PC-9 (cell line): ENCODE data around the gene CCDC124. TPM values are rescaled to one million over a fixed set of nuclear protein-coding genes. Genes with fewer than 3 reads are reported as not detected.

Experiments used
- BruUV-seq: library from RNA; stranded (reverse); fragments of 400-500 nt; replicated peaks from 2 replicates; lab custom pipeline; 2021; lab: Mats Ljungman, UMichigan
- CTCF ChIA-PET: fragments of 300-600 bp; sonication (Branson Sonifier 250); formaldehyde crosslinking; loops from one replicate; lab custom pipeline; 2022; ENCODE audit warnings: antibody characterized with exemption; lab: Charles Lee
- POLR2A ChIA-PET: fragments of 300-600 bp; sonication (Branson Sonifier 250); formaldehyde crosslinking; loops from one replicate; lab custom pipeline; 2022; ENCODE audit warnings: antibody characterized with exemption; ENCODE audit not compliant: unreplicated experiment; lab: Charles Lee
- DNase-seq, 2 experiments: peaks; one replicate each; pipeline versions ENCODE4 v3.0.0 to v3.0.0-alpha.2; 2015 to 2022; ENCODE audit warnings: mixed read lengths in 1 of 2
- H2AFZ ChIP-seq: fragments of 200-600 bp; sonication (generic); 2 replicates; pipeline ENCODE4 v1.8.1; 2017; ENCODE audit warnings: antibody characterized with exemption
- H3F3A ChIP-seq: fragments of 200-600 bp; sonication (generic); 2 replicates; pipeline ENCODE4 v1.8.1; 2017; ENCODE audit warnings: antibody characterized with exemption, mild to moderate bottlenecking, low read depth; ENCODE audit not compliant: insufficient read depth
- H3K27ac ChIP-seq: fragments of 200-600 bp; sonication (generic); 2 replicates; pipeline ENCODE4 v1.6.1; 2016; ENCODE audit warnings: mixed run types
- H3K27me3 ChIP-seq: fragments of 200-600 bp; sonication (generic); 2 replicates; pipeline ENCODE4 v1.6.1; 2016; ENCODE audit warnings: low read depth, mixed run types; ENCODE audit not compliant: insufficient read depth
- H3K36me3 ChIP-seq: fragments of 200-600 bp; sonication (generic); 2 replicates; pipeline ENCODE4 v1.6.1; 2016; ENCODE audit warnings: low read depth, mixed run types
- H3K4me1 ChIP-seq: fragments of 200-600 bp; sonication (generic); replicated peaks from 2 replicates; pipeline ENCODE4 v1.6.1; 2016; ENCODE audit warnings: mixed run types; ENCODE audit not compliant: insufficient read depth
- H3K4me2 ChIP-seq: fragments of 200-600 bp; sonication (generic); 2 replicates; pipeline ENCODE4 v1.6.1; 2017; ENCODE audit warnings: mixed run types
- H3K4me3 ChIP-seq: fragments of 200-600 bp; sonication (generic); 2 replicates; pipeline ENCODE4 v1.6.1; 2016; ENCODE audit warnings: mixed run types
- H3K79me2 ChIP-seq: fragments of 200-600 bp; sonication (generic); 2 replicates; pipeline ENCODE4 v1.6.1; 2017; ENCODE audit warnings: low read depth, mixed run types
- H3K9me2 ChIP-seq: fragments of 200-600 bp; sonication (generic); 2 replicates; pipeline ENCODE4 v1.8.1; 2017; ENCODE audit warnings: mild to moderate bottlenecking; ENCODE audit not compliant: insufficient read depth
- H3K9me3 ChIP-seq: fragments of 200-600 bp; sonication (generic); 2 replicates; pipeline ENCODE4 v1.8.1; 2016; ENCODE audit warnings: low read depth; ENCODE audit not compliant: insufficient read depth
- H4K20me1 ChIP-seq: fragments of 200-600 bp; sonication (generic); 2 replicates; pipeline ENCODE4 v1.8.1; 2017; ENCODE audit not compliant: insufficient read depth
- EZH2 ChIP-seq: fragments of 200-600 bp; sonication (generic); IDR thresholded peaks from 2 replicates; pipeline ENCODE4 v1.8.0; 2017; ENCODE audit warnings: antibody characterized with exemption, low read depth
- intact Hi-C: fragments of 100-400 bp; cut with micrococcal nuclease; formaldehyde crosslinking; loops from one replicate; pipeline ENCODE4 v1.10.0; 2022; ENCODE audit not compliant: unreplicated experiment
- total RNA-seq: library from RNA; stranded (reverse); gene quantifications from 2 replicates; pipeline ENCODE4 v1.2.3, GENCODE V29; 2021
- TF ChIP-seq, protein P1 (sequence below): fragments of 200-600 bp; sonication (generic); conservative IDR thresholded peaks from 2 replicates; pipeline ENCODE4 v1.6.1; 2017; ENCODE audit warnings: mixed run types, antibody characterized with exemption, mild to moderate bottlenecking, moderate library complexity

CCDC124 gene
- total RNA-seq, 1 experiment from 2014 or later = 118 TPM

DNA sequence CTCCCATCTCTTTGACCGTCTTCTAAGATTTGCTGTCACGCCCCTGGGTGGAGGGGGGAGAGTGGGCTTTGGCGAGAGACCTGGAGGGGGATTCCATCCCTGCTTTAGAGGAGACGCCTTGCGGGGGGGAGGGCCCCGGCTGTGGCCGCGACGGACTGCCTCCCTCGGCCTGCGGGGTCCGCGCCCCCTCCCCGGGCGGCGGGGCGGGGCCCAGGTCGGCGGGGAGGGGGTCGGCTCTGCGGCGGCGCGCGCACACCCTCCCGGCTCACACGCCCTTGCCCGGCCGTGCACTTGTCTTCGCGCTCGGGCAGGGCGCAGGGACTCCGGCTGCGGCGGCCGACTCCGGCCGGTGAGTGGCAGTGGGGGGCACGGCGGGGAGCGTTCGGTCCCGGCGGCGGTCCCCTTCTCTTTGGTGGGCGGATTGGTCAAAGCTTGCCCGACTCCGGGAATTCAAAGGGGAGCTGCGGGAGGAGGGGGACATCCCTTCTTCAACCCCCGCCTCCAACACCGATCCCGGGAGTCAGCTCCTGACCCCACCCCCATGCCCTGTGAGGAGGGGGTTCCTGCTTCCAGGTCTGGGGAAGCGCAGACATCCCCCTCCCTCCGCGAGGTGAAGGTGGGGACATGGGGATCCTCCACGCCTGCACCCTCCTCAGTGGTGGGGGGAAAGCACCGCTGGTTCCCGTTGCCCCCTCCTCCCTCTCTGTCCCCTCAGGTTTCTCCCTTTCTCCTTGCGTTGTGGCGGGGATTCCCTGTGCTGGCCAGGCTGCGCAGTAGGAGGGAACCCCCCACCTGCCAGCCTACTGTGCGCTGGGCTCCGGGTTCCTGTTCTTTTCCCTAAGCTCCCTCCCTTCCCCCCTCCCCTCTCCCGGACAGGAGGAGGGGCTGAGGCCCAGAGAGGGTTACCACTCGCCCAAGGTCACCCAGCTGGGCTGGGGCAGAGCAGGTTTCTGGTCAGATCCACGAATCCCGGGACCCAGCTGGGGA lies 19.5 kb downstream of the CCDC124 start:
- H3K79me2 ChIP-seq = no peaks in the 10 kb centered on the region
- TF ChIP-seq EZH2 = peak; percentile 95; the same call in 1 of the 2 replicates
- TF ChIP-seq, protein P1, sequence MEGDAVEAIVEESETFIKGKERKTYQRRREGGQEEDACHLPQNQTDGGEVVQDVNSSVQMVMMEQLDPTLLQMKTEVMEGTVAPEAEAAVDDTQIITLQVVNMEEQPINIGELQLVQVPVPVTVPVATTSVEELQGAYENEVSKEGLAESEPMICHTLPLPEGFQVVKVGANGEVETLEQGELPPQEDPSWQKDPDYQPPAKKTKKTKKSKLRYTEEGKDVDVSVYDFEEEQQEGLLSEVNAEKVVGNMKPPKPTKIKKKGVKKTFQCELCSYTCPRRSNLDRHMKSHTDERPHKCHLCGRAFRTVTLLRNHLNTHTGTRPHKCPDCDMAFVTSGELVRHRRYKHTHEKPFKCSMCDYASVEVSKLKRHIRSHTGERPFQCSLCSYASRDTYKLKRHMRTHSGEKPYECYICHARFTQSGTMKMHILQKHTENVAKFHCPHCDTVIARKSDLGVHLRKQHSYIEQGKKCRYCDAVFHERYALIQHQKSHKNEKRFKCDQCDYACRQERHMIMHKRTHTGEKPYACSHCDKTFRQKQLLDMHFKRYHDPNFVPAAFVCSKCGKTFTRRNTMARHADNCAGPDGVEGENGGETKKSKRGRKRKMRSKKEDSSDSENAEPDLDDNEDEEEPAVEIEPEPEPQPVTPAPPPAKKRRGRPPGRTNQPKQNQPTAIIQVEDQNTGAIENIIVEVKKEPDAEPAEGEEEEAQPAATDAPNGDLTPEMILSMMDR = no peak
- intact Hi-C loops = no loop called here
- CTCF ChIA-PET = no interaction called here
- H3K4me1 ChIP-seq = peaks cover 23% of the 10 kb centered on the region
- H3K27ac ChIP-seq = no peak overlapping the region
- H2AFZ ChIP-seq = no peak overlapping the region
- POLR2A ChIA-PET = no interaction called here
- H3F3A ChIP-seq = peaks cover 27% of the 10 kb centered on the region
- no peak overlapping the region for H3K4me3 ChIP-seq
- no peak for DNase-seq
- H3K9me2 ChIP-seq = no peaks in the 10 kb centered on the region
- H3K4me2 ChIP-seq = peak overlapping the region; percentile 63
- no TSS peak for BruUV-seq
- H3K27me3 ChIP-seq = peaks cover 76% of the 10 kb centered on the region
- no peaks in the 10 kb centered on the region for H3K9me3 ChIP-seq
- H3K36me3 ChIP-seq = no peaks in the 10 kb centered on the region
- H4K20me1 ChIP-seq = no peaks in the 10 kb centered on the region; the same call in 1 of the 2 replicates

DNA sequence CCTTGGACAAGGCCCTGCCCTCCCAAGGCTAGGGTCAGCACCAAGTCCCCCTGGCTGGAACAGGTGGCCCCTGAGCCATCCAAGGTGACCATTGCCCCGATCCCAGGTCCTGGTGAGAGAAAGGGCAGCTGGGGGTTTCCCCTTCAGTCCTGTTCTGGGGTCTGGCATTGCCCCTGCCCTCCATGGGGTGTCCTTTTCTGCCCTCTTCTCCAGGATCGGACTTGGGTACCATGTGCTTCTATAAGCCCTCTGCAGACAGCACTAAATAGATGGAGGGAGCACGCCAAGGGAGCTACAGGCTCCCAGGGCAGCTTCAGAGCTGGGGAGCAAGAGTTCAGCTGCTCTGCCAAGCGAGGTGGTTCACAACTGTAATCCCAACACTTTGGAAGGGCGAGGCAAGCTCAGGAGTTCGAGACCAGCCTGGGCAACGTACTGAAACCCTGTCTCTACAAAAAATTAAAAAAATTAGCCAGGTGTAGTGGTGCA lies 20.5 kb downstream of the CCDC124 start:
- Histone ChIP-seq H3K27me3 (peaks cover 84% of the 10 kb centered on the region), H3K4me2 (no peak overlapping the region), H3K4me3 (no peak overlapping the region), H3K27ac (no peak overlapping the region), H4K20me1 (no peaks in the 10 kb centered on the region), H3K4me1 (peaks cover 21% of the 10 kb centered on the region), H3K79me2 (no peaks in the 10 kb centered on the region), H3F3A (peaks cover 29% of the 10 kb centered on the region), H3K9me2 (no peaks in the 10 kb centered on the region), H3K9me3 (no peaks in the 10 kb centered on the region), H2AFZ (no peak overlapping the region), H3K36me3 (no peaks in the 10 kb centered on the region)
- TF ChIP-seq EZH2 = no peak
- TF ChIP-seq, protein P1 = no peak
- CTCF ChIA-PET = interaction anchor here (0.5 to 0.6 kb wide), 2 partner anchors 186 to 618 kb away, joined by 3 read pairs; partner anchors contain the start of gene UBA52
- POLR2A ChIA-PET = no interaction called here
- no peak for DNase-seq
- no TSS peak for BruUV-seq
- intact Hi-C loops = no loop called here

DNA sequence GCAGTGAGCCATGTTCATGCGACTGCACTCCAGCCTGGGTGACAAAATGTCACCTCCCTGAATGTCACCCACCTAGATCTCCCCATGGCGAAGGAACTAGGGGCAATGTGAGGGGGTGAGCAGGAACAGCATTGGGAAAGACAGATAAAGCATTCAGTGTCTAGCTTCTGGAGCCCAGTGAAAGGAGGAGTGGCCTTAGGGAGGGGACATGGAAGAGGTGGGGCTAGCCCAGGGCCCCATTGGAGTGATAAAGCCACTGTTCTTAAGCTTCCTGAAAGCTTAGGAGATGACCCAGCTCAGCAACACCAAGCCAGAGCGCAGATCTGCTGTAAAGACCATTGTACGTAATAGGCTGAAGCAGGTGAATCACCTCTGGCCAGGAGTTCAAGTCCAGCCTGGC lies 21.1 kb downstream of the CCDC124 start:
- peaks cover 21% of the 10 kb centered on the region for H3K4me1 ChIP-seq
- intact Hi-C loops = no loop called here
- H3F3A ChIP-seq = peaks cover 29% of the 10 kb centered on the region
- no TSS peak for BruUV-seq
- no peak for DNase-seq
- H3K27me3 ChIP-seq = peaks cover 84% of the 10 kb centered on the region
- H3K4me3 ChIP-seq = no peak overlapping the region
- no peaks in the 10 kb centered on the region for H3K9me3 ChIP-seq
- CTCF ChIA-PET = interaction anchor here (0.5 to 0.6 kb wide), 3 partner anchors 187 to 617 kb away, joined by 3 read pairs; partner anchors contain the start of gene UBA52
- no peaks in the 10 kb centered on the region for H4K20me1 ChIP-seq
- no peak overlapping the region for H2AFZ ChIP-seq
- no peak overlapping the region for H3K4me2 ChIP-seq
- H3K9me2 ChIP-seq = no peaks in the 10 kb centered on the region
- POLR2A ChIA-PET = no interaction called here
- H3K79me2 ChIP-seq = no peaks in the 10 kb centered on the region
- no peak overlapping the region for H3K27ac ChIP-seq
- TF ChIP-seq, protein P1 = no peak
- TF ChIP-seq EZH2 = no peak
- no peaks in the 10 kb centered on the region for H3K36me3 ChIP-seq
